ENCODE results near the gene POLD2. TPM values are rescaled to one million over a fixed set of nuclear protein-coding genes. Genes with fewer than 3 reads are reported as not detected.

POLD2 gene
- total and polyA plus RNA-seq, 2 experiments from 2014 or later = 100 to 164 TPM

GRCh38 chr7:44075296-44076075, 47.9 kb downstream of the POLD2 start:
- H2AFZ ChIP-seq = no peak overlapping the region
- H3K9ac ChIP-seq = no peak overlapping the region
- H3K9me2 ChIP-seq (ENCODE audit: insufficient read depth) = no peaks in the 10 kb centered on the region
- H3K4me3 ChIP-seq = no peak overlapping the region
- no peak overlapping the region for H3K4me2 ChIP-seq (ENCODE audit: unreplicated experiment)
- H4K20me1 ChIP-seq (ENCODE audit: insufficient read depth) = no peaks in the 10 kb centered on the region
- peaks cover 5% of the 10 kb centered on the region; the same call in 1 of the 2 replicates for H3K79me2 ChIP-seq (ENCODE audit: insufficient read depth)
- WGBS, 2 experiments (ENCODE audit: low coverage in 1 of 2, low lambda C conversion rate in 2 of 2, missing lambda C conversion rate in 2 of 2) = 96 to 99% methylated on average over 17 of the region's 17 CpGs
- H3K4me1 ChIP-seq (ENCODE audit: insufficient read depth) = peaks cover 34% of the 10 kb centered on the region
- peaks cover 48% of the 10 kb centered on the region for H3F3A ChIP-seq (ENCODE audit: insufficient read depth)
- H3K36me3 ChIP-seq (ENCODE audit: low read depth) = no peaks in the 10 kb centered on the region; the same call in 1 of the 2 replicates
- H3K27ac ChIP-seq = peak overlapping the region; percentile 69
- TF ChIP-seq EZH2 (IDR thresholded peaks at IDR 0.05; ENCODE audit: insufficient read depth, poor library complexity, severe bottlenecking) = no peak
- TF ChIP-seq EZH2phosphoT487 (IDR thresholded peaks at IDR 0.05; ENCODE audit: insufficient read depth, low read depth) = no peak
- DNase-seq = no peak
- no peaks in the 10 kb centered on the region for H3K9me3 ChIP-seq (ENCODE audit: low read depth)
- no peaks in the 10 kb centered on the region for H3K27me3 ChIP-seq (replicated peaks; ENCODE audit: insufficient read depth)
- in situ Hi-C loops (cut with MboI) = loop anchor here (10.0 kb wide), 1 partner anchor 119 kb away; no protein-coding TSS in a partner anchor

GRCh38 chr7:44074349-44074695, 49.0 kb downstream of the POLD2 start:
- Histone ChIP-seq H3K9me2 (ENCODE audit: insufficient read depth) (no peaks in the 10 kb centered on the region), H4K20me1 (ENCODE audit: insufficient read depth) (no peaks in the 10 kb centered on the region), H3K4me1 (ENCODE audit: insufficient read depth) (peaks cover 36% of the 10 kb centered on the region), H3K27me3 (replicated peaks; ENCODE audit: insufficient read depth) (no peaks in the 10 kb centered on the region), H3K36me3 (ENCODE audit: low read depth) (no peaks in the 10 kb centered on the region; the same call in 1 of the 2 replicates), H3K79me2 (ENCODE audit: insufficient read depth) (no peaks in the 10 kb centered on the region; the same call in 1 of the 2 replicates), H2AFZ (no peak overlapping the region), H3K4me2 (ENCODE audit: unreplicated experiment) (no peak overlapping the region), H3K27ac (peak overlapping the region; percentile 69), H3F3A (ENCODE audit: insufficient read depth) (peaks cover 54% of the 10 kb centered on the region), H3K9me3 (ENCODE audit: low read depth) (no peaks in the 10 kb centered on the region), H3K9ac (peak overlapping the region; percentile 68), H3K4me3 (no peak overlapping the region)
- in situ Hi-C loops (cut with MboI) = loop anchor here (10.0 kb wide), 1 partner anchor 120 kb away; no protein-coding TSS in a partner anchor
- no peak for TF ChIP-seq EZH2phosphoT487 (IDR thresholded peaks at IDR 0.05; ENCODE audit: insufficient read depth, low read depth)
- TF ChIP-seq EZH2 (IDR thresholded peaks at IDR 0.05; ENCODE audit: insufficient read depth, poor library complexity, severe bottlenecking) = no peak
- WGBS, 2 experiments (ENCODE audit: low coverage in 1 of 2, low lambda C conversion rate in 2 of 2, missing lambda C conversion rate in 2 of 2) = 94 to 95% methylated on average over 13 of the region's 13 CpGs
- no peak for DNase-seq

DNA sequence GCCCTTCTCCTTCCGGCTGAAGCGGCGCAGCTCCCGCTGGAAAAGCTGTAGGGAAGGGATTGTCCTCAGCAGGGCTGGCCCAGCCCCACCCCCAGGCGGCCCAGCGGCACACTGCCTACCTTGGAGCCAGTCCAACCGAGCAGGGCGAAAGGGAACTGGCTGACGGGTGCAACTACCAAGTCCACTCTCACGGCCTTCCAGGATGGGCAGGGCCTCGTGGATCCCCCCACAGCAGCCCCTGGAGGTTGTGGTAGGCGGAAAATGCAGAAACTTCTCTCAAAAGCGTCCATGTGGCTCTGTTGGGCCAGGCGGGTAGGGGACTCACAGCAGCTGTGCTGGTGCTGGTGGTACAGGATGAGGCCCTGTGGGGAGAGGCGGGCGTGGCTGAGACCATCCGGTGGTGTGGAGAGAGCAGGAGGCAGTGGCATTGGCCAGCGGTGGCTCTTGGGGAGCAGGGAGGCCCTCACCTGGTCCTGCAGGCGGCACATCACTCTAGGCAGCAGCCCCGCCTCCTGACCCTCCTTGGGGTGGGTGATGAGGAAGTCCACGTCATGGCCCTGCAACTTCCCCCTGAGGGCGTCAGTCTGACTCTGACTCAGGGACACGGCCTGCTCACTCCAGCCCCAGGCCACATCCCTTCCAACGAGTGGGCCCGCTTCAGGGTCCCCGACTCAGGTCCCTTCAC, 49.5 kb downstream of the POLD2 start:
- Histone ChIP-seq H3K27me3 (replicated peaks; ENCODE audit: insufficient read depth) (no peaks in the 10 kb centered on the region), H3K9ac (peak overlapping the region; percentile 68), H2AFZ (no peak overlapping the region), H3K9me3 (ENCODE audit: low read depth) (no peaks in the 10 kb centered on the region), H3F3A (ENCODE audit: insufficient read depth) (peaks cover 59% of the 10 kb centered on the region), H3K4me3 (0 out of 2 replicates have a peak overlapping the region, but pooled peaks have one; percentile 26), H3K4me2 (ENCODE audit: unreplicated experiment) (peak overlapping the region; percentile 51), H3K36me3 (ENCODE audit: low read depth) (no peaks in the 10 kb centered on the region; the same call in 1 of the 2 replicates), H3K27ac (peak overlapping the region; percentile 69), H3K9me2 (ENCODE audit: insufficient read depth) (no peaks in the 10 kb centered on the region), H3K79me2 (ENCODE audit: insufficient read depth) (no peaks in the 10 kb centered on the region; the same call in 1 of the 2 replicates), H3K4me1 (ENCODE audit: insufficient read depth) (peaks cover 36% of the 10 kb centered on the region), H4K20me1 (ENCODE audit: insufficient read depth) (no peaks in the 10 kb centered on the region)
- in situ Hi-C loops (cut with MboI) = loop anchor here (10.0 kb wide), 1 partner anchor 121 kb away; no protein-coding TSS in a partner anchor
- TF ChIP-seq EZH2 (IDR thresholded peaks at IDR 0.05; ENCODE audit: insufficient read depth, poor library complexity, severe bottlenecking) (no peak), EZH2phosphoT487 (IDR thresholded peaks at IDR 0.05; ENCODE audit: insufficient read depth, low read depth) (no peak)
- DNase-seq = peak; percentile 86
- WGBS, 2 experiments (ENCODE audit: low coverage in 1 of 2, low lambda C conversion rate in 2 of 2, missing lambda C conversion rate in 2 of 2) = 37 to 50% methylated on average over 21 to 26 of the region's 26 CpGs

All from GM23248 (cell line).